Amygdala (tissue), 56 donors: ENCODE measurements around the gene TMPRSS6.

Source experiments
- DNase-seq, 56 donors: peaks; one replicate each; lab custom pipeline; 2025; lab: John Stamatoyannopoulos, UW

The TMPRSS6 gene

DNA sequence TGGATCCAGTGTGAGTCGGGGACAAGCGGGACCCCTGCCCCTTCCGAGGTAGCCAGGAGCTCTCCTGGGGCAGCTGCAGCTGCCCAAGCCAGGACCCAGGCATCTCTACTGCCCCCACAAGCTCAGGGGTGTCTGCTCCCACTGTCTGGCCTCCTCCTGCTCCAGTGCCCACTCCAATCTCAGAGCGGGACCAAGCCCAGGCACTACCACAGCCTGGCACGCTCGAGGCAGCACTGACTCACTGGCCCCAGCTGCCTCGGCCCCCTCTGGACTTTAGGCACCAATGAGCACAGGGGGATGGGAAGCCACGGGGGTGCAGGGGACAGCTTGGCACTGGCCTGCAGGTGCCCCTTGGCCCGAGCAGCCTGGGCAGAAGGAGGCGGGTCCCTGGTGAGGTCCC is 32.0 kb upstream of the TMPRSS6 start:
- DNase-seq, result no peak

DNA sequence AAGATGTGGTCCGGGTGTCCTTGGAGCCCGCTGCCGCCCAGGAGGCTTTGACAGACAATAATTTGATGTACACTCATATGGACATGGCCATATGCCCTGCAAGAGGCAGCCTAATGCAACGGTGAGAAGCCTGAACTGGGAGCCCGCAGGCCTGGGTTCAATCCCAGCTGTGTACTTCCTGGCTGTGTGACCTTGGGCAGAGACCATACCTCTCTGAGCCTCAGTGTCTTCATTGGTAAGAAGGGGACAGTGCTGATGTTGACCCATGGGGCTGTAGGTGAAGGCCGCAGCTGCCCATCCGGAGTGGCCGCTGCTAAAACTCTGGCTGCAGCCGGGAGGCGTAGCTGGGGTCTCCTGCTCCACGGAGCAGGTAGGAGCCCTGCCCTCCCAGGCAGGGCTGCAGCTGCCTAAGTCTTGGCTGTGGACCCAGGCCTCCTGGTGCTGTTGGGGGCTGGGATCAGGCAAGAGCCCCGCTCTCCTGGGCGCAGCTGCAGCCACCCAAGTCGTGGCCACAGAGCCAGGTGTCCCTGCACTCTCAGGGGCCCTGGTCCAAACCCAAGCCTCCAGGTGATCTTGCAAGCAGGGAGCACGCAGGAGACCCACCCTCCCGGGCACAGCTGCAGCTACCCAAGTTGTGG is 31.3 kb upstream of the TMPRSS6 start:
- DNase-seq, result no peak

DNA sequence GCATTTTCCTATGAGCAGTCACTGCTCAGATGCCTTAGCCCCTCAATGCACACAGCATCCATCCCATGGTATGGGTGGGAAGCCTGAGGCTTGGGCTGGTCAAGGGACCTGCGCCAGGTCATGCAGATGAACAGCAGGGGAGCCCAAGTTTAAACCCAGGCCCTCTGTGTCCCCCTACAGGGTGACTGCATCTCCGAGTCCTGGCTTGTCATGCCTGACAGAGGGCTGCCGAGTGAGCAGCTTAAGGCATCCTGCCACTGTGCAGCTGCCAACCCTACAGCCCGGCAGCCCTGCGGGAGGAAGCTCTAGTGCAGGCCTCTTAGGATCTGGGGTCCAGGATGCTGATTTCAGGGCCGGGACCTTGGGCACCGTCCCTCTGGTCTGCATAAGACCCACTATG is 30.2 kb upstream of the TMPRSS6 start:
- no peak for DNase-seq

DNA sequence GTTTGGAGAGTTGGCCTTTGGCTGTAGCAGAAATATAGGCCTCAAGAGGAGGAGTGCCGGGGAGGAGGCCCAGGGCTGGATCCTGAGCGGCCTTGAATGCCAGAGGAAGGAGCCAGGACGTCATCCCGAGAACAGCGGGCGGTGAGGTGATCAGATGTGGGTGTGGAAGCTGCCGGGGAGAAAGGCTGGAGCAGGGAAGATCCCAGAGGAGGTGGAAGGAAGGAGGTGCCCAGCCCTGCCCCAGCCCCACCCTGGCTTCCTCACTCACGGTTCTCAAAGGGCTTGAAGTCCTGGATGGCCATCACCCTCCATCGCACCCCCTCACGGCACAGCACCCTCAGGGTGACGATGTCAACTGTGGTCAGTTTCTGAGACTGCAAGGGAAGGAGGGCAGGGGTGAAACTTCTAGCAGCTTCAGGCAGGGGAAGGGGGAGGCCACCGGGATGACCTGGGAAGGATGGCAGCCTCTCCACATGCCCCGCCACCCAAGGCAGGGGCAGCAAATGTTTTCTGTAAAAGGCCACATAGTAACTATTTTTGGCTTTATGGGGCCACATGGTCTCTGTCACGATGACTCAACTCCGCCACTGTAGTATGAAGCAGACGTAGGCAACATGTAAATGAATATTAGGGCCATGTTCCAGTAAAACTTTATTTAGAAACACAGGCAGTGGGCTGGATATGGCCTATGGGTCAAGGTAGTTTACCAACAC is 29.5 kb upstream of the TMPRSS6 start:
- no peak for DNase-seq

DNA sequence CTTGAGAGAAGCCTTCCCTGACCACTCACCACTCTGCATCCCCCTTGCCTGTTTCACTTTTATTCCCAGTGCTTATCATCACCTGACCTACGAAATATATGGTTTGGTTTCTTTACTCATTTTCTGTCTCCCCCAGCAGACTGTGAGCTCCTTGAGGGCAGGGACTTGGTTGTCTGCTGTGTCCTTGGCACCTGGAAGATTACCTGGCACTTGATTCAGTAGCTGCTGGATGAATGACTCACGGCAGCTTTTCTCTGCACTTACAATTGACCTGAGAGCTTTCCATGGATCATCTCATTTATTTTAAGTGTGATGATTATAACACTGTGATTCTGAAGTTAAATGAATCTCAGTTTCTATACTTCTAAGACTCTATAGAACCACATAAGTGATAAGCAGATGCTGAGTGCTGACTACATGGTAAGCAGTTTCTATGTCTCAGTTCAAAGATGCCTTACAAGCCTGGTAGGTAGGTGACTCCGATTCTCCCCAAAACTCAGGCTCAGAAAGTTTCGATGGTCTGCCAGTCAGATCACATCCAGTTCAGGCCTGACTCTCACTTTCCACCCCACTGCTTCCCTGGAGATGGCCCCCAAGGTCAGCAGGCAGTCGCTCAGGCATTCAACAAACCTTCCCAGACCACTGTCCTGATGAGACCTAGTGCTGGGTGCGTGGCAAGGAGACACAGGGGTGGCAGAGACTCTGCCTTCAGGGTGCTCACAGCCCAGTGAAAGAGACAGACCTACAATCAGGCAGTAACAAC is 28.6 kb upstream of the TMPRSS6 start:
- DNase-seq, result no peak

DNA sequence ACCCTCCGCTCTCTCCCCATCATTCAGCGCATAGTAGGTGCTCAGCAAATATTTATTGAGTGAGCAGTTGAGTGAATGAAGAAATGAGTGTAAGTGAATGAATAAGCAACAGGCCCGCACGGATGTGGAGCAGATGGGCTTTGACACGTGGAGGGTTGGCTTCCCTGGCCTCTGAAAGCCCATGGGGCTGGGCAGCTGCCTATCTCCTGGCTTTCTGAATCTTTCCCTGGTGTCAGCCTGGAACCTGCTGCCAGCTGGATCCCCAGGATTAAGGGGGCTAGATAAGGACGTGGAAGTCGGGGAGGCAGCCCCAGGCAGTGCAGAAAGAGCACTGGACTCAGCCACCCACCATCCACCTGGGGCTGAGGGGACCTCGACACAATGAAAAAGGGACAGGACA is 27.6 kb upstream of the TMPRSS6 start:
- DNase-seq, result no peak

DNA sequence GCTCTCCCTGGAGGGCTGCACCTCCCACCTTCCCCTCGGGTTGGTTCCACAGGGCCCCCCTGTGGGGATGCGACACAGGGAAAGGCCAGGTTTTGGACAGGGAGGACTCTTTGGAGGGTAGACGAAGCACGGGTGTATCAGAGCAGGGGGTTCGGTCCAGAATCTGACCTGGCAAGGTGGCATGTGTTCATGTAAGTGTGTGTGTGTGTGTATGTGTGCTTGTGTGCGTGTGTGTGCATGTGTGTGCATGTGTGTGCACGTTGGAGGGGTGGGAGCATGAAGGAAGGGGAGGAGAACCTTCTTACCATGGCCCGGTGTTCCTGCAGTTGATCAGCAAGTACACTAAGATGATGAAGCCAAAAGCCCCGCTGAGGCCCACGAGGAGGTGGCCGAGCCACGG is 25.5 kb upstream of the TMPRSS6 start:
- no peak for DNase-seq

DNA sequence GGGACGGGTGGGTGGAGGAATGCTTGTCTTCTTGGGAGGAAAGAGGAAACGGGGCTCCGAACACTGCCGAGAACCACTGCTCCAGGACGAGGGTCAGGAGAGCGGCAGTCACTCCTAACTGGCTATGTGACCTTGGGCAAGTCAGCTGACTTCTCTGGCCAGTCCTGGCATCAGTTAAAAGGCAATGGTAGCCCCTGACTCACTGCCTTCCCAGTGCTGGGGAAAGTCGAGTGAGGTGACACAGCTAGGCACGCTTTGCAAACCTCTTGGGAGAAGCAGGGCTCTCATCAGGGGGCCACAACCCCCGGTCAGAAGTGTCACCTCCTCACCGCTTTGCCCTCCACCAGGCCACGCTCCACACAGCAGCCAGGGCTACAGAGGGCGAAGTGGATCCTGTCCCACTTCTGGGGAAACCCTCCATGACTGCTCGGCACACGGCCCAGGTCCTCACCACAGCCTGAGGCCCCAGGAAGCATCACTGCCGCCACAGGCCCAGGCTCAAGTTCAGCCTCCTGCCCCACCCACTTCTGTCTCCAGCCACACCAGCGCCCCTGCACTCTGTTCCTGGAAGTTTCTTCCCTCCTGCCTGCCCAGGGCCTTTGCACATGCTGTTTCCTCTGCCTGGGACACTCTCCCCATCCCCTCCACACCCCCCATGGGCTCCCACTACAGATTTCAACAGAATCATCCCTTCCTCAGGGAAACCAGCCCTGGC is 23.9 kb upstream of the TMPRSS6 start:
- no peak for DNase-seq

DNA sequence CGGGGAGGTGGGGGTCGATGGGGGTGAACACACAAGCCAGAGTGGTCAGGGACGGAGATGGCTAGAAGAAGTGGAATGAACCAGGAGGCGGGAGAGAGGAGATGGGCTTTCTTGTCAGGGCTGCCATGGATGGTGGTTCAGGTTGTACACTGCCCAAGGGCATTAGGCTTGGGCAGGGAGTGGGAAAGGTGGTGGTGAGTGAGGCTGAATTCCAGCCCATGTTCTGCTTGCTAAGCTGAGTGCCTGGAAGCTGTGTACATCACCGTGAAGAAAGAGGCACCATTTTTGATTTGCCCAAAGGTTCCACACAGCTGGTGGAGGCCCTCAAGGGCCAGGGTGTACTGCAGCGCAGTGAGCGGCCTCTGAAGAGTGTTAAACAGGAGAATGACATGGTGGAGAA is 23.3 kb upstream of the TMPRSS6 start:
- no peak for DNase-seq

DNA sequence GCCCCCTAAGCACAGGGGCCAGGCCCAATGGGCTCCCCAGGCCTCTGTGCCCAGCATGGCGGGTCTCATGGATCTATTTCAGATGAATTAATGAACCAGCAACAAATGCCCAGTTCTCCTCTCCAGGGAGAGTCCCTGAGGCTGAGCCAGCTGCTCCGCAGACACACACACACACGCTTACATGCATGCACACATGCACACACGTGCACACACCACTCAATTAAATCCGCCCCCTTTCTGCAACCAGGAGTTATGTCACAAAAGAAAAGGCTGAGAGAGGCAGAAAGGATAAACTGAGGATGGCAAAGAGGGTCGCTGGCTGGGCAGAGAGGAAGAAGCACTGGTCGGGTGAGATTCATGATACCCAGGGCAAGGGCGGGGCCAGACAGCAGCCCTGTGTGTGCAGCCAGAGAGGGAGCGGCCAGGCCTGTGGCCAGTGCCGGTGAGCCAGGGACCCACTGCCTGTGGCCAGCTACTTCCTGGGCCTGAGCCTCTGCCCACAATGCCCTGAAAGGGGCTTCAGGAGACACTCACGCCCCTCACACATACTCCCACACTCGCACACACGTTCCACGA is 20.4 kb upstream of the TMPRSS6 start:
- DNase-seq, result no peak

DNA sequence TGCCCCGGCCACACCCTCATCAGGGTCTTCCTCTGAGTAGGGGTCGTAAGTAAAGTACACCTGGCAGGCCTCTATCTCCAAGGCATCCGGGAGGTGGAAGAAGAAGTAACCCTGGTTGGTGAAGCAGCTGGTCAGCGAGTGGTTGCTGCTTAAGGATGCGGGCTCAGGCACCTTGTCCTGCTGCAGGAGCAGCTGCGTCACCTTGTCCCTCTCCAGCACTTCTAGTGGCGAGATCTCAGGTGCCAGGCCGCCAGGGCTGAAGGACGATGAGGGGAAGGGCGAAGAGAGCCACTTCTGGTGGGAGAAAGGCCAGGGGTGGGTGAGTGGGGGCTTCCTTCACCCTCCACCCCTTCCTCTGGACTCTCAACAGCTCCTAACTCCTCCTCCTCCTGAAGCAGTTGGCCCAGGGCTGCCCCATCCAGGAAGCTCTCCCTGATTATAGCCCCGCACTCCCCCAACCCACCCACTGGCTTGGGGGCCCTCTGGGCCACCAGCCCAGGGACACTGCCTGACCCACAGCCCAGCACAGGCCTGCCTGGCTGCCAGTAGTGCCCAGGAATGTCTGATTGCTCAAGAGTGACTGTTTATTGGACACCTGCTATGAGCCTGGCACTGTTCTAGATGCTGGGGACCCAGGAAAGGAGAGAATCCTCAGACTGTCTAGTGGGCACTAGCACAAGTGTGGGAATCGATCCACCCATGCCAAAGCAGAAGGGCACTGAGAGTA is 19.2 kb upstream of the TMPRSS6 start:
- DNase-seq, result no peak

DNA sequence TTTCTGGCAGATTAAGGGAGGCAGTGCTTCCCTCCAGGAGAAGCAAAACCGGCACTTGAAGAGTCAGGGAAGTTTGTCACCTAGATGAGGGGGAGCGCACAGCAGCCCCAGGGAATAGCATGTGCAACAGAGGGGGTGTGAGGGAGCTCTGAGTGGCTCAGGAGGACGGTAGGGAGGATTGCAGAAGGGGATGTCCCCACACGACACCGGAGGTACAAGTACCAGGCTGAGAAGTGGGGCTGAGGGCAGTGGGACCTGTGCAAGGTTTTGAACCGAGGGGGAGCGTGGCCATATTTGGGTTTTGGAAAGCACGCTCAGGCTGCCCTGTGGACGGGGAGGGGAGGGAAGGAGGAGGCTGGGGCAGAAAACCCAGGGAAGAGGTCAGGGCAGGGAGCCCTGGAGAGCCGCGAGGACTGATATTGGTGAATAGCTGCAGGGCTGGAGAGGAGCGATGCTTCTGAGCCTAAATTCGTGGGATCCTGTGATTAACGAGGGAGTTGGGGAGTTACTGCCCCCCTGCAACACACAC is 17.9 kb upstream of the TMPRSS6 start:
- no peak for DNase-seq

DNA sequence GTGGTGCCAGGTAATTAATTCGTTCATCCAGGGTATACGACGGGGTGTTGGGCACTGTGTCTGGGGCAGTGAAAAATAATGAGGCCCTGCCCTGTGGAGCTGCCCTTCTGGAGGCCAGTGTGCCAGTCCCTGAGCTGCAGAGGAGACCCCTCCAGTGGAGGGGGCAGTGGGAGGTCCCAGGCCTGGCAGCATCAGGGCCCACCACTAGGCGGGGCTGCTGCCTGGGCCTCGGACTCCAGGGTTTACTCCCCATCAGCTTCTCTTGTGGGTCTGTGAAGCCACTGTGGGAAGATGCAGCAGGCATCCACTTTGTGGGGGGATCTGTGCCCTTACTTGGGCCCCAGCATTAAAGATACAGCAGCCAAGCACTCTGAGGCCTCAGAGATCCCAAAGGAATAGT is 17.4 kb upstream of the TMPRSS6 start:
- DNase-seq, result no peak

DNA sequence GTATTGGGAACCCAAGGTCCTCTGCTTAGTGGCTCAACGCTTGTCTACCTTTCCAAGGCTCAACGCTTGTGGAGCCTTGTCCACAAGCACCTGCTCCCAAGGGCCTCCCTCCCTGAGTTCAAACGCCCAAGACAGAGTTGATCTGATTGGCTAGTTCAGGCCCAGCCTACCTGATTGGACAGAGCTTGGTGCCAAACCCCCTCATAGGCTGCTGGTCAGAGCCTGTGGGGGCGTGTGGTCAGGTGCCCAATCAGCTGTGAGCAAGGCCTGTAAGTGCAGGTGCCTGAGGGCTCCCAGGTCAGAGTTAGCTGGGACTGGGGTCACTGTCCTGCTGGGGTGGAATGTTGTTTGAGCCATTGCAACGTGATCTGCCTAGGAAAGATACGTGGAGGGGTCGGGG is 16.9 kb upstream of the TMPRSS6 start:
- no peak for DNase-seq

DNA sequence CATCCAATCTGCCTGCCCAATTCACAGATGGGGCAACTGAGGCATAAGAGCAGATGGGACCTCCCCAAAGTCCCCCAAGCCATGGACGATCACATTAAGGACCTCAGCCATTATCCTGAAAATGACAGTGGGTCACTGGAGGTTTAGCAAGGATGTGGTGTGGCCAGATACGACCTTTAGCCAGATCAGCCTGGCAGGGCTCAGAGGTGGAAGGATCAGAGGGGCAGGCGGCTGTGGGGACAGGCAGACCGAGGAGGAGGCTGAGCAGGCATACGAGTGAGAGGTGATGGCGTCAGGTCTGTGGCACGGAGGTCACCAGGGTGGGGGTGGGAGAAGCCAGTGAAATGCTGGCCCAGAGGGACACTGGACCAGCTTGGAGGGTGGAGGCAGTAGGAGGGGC is 14.1 kb upstream of the TMPRSS6 start:
- DNase-seq, result no peak

DNA sequence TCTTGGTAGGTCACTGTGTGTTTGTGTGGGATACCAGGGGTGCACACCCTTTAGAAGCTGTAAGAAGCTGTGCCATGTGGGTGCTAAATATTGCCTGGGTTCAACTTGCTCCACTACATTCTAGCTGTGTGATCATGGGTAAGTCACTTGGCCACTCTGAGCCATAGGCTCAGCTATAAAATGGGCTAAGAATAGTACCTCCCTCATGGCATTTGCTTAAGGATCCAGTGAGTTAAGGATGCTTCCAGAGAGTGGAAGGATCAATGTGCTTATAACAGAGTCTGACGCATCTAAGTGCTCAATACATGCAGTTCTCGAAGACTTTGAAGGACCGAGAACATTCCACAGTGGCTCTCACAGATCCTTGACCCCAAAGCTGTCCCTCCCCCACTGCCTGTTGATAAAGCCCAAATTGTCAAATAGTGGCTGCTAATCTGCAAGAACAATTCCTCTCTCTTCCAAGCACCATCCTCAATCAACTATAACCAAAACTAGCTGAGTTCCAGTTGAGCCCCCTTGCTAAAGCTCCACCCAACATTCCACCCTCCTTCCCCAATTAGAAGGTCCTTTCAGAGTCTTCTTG is 13.2 kb upstream of the TMPRSS6 start:
- DNase-seq, result no peak

DNA sequence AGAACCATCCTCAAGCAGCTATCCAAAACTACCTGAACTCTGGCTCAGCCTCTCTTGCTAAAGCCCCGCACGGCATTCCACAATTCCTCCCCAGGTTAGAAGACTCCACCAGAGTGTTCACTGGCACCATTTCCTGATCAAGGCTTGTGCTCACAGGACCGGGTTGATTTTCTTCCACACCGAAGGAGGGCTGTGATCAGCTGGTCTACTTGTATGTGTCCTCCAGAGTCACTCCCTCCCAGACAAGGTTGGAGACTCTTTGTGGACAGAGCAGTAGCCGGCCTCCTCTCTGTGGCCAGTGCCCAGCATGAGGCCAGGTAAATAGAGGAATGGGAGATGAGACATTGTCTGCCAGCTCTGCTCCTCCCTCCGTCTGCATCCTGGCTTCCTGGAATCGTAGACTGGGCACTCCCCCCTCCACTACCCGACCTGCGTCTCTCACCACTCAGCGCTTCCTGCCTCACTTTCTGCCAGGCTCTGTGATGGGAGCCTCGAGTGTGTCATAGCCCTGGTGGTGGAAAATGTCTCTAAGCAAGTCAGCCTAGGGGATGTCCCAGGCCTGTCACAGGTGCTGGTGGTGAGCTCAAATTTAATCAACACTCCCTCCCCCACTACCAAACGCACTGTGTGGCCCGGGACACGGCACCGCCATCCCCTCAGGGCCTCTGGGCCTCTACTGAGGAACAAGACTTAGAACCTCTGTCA is 12.5 kb upstream of the TMPRSS6 start:
- DNase-seq, result no peak

DNA sequence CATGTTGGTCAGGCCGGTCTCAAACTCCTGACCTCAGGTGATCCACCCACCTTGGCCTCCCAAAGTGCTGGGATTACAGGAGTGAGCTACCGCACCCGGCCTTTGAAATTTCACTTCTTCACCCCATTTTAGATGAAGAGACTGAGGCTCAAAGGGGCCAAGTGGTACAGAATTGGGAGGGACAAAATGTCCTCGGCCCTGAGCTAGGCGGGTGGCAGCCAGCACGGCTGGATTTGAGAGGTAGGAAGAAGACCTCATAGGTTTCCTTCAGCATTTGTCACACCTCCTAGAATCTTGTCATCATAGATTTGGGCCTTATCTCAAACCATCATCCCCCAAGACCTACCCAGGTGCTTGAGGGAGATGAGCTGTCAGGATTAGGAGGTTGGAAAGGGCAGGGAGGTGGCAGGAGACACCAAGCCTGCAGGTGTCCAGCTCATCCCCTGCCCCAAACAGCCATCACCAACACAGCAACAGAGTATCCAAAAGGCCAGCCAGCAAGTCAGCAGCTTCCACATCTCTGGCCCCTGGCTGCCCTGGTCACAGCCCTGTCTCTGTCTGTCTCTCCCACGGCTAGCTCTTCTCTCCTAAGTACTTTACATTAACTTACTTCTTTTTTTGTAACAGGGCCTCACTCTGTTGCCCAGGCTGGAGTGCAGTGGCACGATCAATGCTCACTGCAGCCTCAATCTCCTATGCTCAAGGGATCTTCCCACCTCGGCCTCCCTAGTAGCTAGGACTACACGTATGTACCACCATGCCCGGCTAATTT is 11.2 kb upstream of the TMPRSS6 start:
- no peak for DNase-seq
